ENCODE results near the gene MYD88. TPM values are rescaled to one million over a fixed set of nuclear protein-coding genes. Genes with fewer than 3 reads are reported as not detected.

MYD88 gene
- 5.3 TPM for polyA plus RNA-seq (2012; ENCODE audit: insufficient read length, low read depth)

GRCh38 chr3:38138349-38139190 is at the start of gene MYD88:
TSS of gene MYD88 (plus strand) at chr3:38138661. CDS start at chr3:38138701, 40 bp downstream.
- TF ChIP-seq POLR2AphosphoS5 (IDR thresholded peaks at IDR 0.05; ENCODE audit: low read depth, low read length) (no peak), TAF1 (IDR thresholded peaks at IDR 0.05; ENCODE audit: borderline replicate concordance, insufficient read depth, low read length) (no peak), SIN3A (IDR thresholded peaks at IDR 0.05; ENCODE audit: borderline replicate concordance, insufficient read depth, low read length) (no peak), REST (IDR thresholded peaks at IDR 0.05; ENCODE audit: insufficient read depth in 1 of 2, low read depth in 2 of 2, low read length in 2 of 2) (no peak), FOXP2 (optimal IDR thresholded peaks at IDR 0.05; ENCODE audit: borderline replicate concordance, extremely low read depth, extremely low read length, insufficient read depth) (no peak)

DNA sequence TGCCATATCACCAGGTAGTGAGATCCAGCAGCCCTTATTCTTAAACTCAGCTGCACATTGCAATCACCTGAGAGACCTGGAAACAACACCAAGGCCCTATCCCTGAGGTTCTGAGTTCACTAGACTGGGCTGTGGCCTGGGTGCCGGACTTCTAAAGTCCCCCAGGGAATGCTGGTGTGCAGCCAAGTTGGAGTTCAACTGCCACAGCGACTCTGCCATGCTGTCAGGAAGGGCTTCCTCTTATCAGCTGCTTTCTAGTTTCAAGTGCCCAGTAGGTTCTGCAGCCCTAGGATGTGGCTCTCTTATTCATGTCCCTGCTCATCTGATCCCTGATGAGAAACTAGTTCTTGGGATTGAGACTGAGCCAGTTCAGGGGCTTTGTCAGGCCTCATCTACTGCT is 49.3 kb upstream of the MYD88 start:
- no peak for TF ChIP-seq REST (IDR thresholded peaks at IDR 0.05; ENCODE audit: insufficient read depth in 1 of 2, low read depth in 2 of 2, low read length in 2 of 2)
- TF ChIP-seq FOXP2 (optimal IDR thresholded peaks at IDR 0.05; ENCODE audit: borderline replicate concordance, extremely low read depth, extremely low read length, insufficient read depth): no peak
- no peak for TF ChIP-seq TAF1 (IDR thresholded peaks at IDR 0.05; ENCODE audit: borderline replicate concordance, insufficient read depth, low read length)
- no peak for TF ChIP-seq POLR2AphosphoS5 (IDR thresholded peaks at IDR 0.05; ENCODE audit: low read depth, low read length)
- TF ChIP-seq SIN3A (IDR thresholded peaks at IDR 0.05; ENCODE audit: borderline replicate concordance, insufficient read depth, low read length): no peak

DNA sequence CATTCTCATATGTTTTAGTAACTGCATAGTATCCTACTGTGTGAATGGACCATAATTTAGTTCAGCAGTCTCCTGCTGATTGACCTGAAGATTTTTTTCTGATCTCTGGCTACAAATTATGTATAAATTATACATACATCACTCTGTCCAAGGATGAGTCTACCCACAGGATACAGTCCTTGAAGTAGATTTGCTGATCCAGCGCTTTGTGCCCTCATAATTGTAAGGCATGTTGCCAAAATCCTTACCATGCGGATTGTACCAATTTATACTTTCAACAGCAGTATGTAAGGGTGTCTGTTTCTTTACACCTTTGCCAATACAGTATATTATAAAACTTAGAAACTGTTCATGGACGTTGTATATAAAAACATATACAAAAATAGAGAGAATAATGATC is 48.0 kb upstream of the MYD88 start:
- TF ChIP-seq SIN3A (IDR thresholded peaks at IDR 0.05; ENCODE audit: borderline replicate concordance, insufficient read depth, low read length): no peak
- no peak for TF ChIP-seq POLR2AphosphoS5 (IDR thresholded peaks at IDR 0.05; ENCODE audit: low read depth, low read length)
- TF ChIP-seq FOXP2 (optimal IDR thresholded peaks at IDR 0.05; ENCODE audit: borderline replicate concordance, extremely low read depth, extremely low read length, insufficient read depth): no peak
- TF ChIP-seq TAF1 (IDR thresholded peaks at IDR 0.05; ENCODE audit: borderline replicate concordance, insufficient read depth, low read length): no peak
- no peak for TF ChIP-seq REST (IDR thresholded peaks at IDR 0.05; ENCODE audit: insufficient read depth in 1 of 2, low read depth in 2 of 2, low read length in 2 of 2)

DNA sequence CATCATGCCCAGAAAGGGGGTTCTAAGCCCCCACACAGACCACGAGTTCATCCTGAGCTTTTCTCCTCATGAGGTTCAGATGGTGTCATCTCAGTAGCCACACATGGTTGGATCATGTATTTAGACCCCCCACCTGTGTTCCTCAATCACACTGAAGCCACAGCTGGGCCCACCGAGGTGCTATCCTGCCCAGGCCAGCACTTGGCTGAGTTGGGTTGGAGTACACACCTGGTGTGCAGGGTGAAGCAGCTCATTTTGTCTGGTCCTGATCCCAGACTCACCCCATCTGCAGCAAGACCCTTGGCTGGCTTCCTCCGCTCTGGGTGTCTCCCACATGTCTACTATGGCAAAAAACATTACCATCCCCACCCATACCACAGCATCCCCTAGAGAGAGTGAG is 43.5 kb upstream of the MYD88 start:
- TF ChIP-seq FOXP2 (optimal IDR thresholded peaks at IDR 0.05; ENCODE audit: borderline replicate concordance, extremely low read depth, extremely low read length, insufficient read depth): no peak
- TF ChIP-seq TAF1 (IDR thresholded peaks at IDR 0.05; ENCODE audit: borderline replicate concordance, insufficient read depth, low read length): no peak
- TF ChIP-seq REST (IDR thresholded peaks at IDR 0.05; ENCODE audit: insufficient read depth in 1 of 2, low read depth in 2 of 2, low read length in 2 of 2): no peak
- no peak for TF ChIP-seq POLR2AphosphoS5 (IDR thresholded peaks at IDR 0.05; ENCODE audit: low read depth, low read length)
- no peak for TF ChIP-seq SIN3A (IDR thresholded peaks at IDR 0.05; ENCODE audit: borderline replicate concordance, insufficient read depth, low read length)

All from PFSK-1 (cell line).